ENCODE data around the gene BCL6B.
"Not testable (repeated sequence)": the region's sequence is repeated elsewhere in the genome, so short reads cannot be mapped to it uniquely, and the experiment has no call there.

Gene BCL6B

GRCh38 chr17:7029096-7029495 is 6.2 kb downstream of the BCL6B start:
- no peak for DNase-seq (ENCODE audit: low read depth)

GRCh38 chr17:7029659-7030058 is 6.8 kb downstream of the BCL6B start:
- DNase-seq (ENCODE audit: low read depth) = no peak

DNA sequence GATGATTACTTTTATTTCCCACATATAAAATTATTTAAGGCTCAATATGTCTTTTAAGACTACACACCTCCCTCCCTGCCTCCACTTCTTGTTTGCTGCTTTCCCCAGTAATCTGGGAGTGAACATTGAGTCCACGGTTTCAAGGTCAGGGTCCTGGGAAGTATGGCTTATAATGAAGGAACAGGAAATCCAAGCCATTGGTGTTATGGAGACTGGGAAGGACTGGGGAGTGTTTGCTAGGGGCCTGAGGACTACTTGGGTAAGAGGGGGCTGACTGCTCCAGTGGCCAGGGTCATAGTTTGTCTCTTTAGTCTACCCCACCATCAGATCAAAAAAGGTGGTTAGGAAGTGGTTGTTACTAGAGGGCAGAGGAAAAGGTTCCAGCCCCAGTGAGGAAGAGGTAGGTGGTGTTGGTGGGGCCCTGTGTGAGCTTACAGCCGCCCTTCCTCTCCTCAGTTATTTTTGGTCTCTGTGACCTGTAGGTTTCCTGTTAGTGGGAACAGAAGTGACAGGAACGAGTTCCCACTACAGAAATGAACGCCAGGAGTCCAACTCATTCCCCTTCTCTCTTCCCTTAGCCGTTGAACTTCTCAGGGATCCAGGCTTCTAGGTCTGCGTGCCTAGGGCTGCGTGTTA is 12.2 kb downstream of the BCL6B start:
- DNase-seq (ENCODE audit: low read depth) = no peak

DNA sequence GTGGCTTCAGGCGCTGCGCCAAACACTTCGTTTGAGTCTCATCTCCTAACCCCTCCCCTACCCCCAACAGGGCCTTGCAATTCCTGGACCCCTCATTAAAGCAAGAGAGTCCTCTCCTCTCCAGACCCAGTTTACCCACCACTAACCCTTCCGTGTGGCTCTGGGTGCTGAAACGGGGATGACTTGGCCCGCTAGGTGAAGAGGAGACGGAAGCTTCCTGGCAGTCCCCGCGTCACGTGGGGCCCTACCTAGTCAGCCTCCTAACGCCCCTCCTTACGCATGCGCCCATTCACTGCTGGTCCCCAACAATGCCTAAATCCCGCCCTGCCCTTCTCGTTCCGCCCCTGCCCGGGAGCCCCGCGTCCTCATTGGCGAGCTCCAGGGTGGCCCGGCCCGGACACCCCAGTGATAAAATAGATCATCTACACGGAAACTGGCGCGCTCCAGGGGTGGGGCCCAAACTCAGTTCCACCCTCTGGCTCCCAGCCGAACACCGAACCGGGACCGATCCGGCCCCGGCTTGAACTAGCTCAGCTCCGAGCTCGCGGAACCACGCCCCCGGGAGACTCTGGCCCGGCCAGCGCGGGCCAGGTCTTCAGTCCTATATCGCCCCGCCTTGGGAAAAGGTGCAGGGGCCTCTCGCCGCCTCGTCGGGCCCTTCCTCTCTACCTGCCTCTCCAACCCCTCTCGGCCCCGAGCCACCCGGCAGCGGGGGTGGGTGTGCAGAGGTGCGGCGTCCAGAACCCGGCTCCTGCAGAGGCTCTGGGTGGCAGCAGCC is 12.9 kb downstream of the BCL6B start, which contains the start of gene SLC16A13:
Gene SLC16A13, plus strand, starts transcription at position 425 of the 778 bp plus-strand sequence. CDS start 368 bp downstream, outside the sequence.
- DNase-seq (ENCODE audit: low read depth) = peak; percentile 97

DNA sequence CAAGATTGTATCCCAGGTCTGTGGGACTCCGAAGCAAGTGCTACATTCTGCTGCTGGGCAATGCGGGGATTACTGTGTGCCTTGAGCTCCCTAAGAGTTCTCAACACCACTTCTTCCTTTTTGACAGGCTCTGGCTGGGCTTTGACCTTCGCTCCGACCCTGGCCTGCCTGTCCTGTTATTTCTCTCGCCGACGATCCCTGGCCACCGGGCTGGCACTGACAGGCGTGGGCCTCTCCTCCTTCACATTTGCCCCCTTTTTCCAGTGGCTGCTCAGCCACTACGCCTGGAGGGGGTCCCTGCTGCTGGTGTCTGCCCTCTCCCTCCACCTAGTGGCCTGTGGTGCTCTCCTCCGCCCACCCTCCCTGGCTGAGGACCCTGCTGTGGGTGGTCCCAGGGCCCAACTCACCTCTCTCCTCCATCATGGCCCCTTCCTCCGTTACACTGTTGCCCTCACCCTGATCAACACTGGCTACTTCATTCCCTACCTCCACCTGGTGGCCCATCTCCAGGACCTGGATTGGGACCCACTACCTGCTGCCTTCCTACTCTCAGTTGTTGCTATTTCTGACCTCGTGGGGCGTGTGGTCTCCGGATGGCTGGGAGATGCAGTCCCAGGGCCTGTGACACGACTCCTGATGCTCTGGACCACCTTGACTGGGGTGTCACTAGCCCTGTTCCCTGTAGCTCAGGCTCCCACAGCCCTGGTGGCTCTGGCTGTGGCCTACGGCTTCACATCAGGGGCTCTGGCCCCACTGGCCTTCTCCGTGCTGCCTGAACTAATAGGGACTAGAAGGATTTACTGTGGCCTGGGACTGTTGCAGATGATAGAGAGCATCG is 15.4 kb downstream of the BCL6B start:
- DNase-seq (ENCODE audit: low read depth) = no peak

GRCh38 chr17:7039832-7040231 is 17.0 kb downstream of the BCL6B start:
- no peak for DNase-seq (ENCODE audit: low read depth)

- DNase-seq (ENCODE audit: low read depth) = peak; percentile 20
These were observed 19.0 kb downstream of the BCL6B start for GRCh38 chr17:7041607-7042500.

- no peak for DNase-seq (ENCODE audit: low read depth)
These were observed 19.8 kb downstream of the BCL6B start for GRCh38 chr17:7042501-7043181.

DNA sequence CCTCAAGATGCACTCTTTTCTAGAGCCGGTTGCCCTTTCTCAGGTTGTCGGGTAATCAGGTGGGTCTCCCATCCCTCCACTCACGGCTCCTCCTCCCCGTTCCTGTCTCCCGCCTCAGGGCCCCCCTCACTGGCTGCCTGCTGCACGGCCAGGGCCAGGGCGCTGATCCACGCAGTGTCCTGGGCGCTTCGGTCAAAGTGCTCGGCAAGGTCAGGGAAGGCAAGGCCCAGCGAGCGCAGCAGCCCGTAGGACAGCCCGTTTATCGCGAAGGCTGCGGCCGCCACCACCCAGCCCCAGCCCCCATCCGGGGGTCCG is 20.3 kb downstream of the BCL6B start:
- no peak for DNase-seq (ENCODE audit: low read depth)

DNA sequence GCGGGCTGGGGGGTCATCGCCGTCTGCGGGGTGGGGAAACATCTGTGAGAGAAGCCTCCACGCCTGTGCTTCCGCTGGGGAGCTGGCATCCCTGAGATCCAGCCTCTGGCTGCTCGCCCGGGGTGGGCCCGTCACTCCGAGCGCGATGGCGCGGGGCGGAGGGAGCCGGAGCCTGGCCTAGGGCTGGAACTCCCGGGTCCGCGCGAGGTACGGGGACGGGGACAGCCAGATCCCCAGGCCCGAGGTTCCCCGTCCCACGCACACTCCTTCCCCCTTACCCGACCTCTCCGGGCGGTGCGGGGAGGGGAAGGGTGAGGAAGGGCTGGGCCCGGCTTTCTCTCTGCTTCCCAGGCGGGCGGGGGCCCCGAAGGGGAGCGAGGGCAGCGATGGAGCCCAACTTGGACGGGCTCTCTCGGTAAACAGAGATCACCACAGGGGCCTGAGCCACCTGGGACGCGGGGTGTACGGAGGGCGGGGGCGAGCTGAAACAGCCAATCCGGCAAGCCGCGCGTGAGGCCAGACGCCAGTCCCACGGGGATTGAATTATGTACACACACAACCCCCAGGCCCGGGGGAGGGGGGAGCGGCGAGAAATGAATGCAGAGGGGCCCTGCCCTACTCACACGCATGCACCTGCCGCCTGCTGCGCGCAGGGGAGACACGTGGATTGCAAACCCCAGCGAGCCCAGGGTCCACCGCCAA is 20.8 kb downstream of the BCL6B start, which contains the start of gene SLC16A11:
Gene SLC16A11, minus strand, starts transcription at position 596 of the 702 bp plus-strand sequence. Its CDS starts 579 bp downstream, at position 17.
- DNase-seq (ENCODE audit: low read depth) = no peak

- DNase-seq (ENCODE audit: low read depth) = no peak
These were observed 22.8 kb downstream of the BCL6B start for GRCh38 chr17:7045492-7046126.

- DNase-seq (ENCODE audit: low read depth) = peak; percentile 31
These were observed 23.4 kb downstream of the BCL6B start for GRCh38 chr17:7046127-7046724.

GRCh38 chr17:7046725-7047397 is 24.0 kb downstream of the BCL6B start:
- DNase-seq (ENCODE audit: low read depth) = peak; percentile 58

DNA sequence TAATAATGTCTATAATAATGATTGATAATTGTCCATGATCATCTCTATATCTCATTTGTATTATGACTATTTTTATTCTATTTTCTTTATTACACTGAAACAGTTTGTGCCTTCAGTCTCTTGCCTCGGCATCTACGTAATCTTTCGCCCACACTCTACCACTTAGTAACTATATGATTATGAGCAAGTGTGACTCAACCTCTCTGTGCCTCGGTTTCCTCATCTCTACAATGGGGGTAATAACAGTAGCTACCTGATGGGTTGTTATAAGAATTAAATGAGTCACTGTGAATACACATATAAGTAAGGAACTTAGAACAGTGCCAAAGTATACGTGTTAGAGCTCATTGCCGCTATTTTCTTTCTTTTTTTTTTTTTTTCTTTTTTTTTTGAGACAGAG is 24.7 kb downstream of the BCL6B start:
- DNase-seq (ENCODE audit: low read depth) = no peak

GRCh38 chr17:7048968-7049367 is 26.1 kb downstream of the BCL6B start:
- no peak for DNase-seq (ENCODE audit: low read depth)

DNA sequence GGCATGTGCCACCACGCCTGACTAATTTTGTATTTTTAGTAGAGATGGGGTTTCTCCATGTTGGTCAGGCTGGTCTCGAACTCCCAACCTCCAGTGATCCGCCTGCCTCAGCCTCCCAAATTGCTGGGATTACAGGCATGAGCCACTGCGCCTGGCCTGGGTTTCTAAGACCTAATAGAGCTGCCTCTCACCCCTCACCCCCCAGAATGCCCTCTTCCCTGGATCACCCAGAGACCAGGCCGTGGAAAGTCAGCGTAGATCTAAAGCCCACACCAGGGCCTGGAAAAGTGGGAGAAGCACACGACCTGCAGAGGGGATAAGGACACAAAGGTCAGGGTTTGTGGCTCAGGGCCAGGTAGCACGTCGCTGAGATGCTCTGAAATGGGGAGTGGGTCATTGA is 27.7 kb downstream of the BCL6B start:
- not testable (repeated sequence) for DNase-seq (ENCODE audit: low read depth)

DNA sequence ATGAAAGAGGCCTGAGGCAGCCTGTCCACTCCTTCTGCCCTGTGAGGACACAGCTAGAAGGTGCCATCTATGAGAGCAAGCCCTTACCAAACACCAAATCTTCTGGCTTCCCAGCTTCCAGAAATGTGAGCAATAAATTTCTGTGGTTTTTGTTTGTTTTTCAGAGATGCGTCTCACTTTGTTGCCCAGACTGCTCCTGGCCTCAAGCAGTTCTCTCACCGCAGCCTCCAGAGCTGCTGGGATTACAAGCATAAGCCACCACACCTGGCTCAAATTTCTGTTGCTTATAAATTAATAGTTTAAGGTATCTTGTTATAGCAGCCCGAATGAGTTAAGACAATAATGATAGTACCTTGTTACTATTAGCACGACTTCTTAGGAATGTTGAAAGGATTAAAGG is 33.5 kb downstream of the BCL6B start:
- no peak for DNase-seq (ENCODE audit: low read depth)

DNA sequence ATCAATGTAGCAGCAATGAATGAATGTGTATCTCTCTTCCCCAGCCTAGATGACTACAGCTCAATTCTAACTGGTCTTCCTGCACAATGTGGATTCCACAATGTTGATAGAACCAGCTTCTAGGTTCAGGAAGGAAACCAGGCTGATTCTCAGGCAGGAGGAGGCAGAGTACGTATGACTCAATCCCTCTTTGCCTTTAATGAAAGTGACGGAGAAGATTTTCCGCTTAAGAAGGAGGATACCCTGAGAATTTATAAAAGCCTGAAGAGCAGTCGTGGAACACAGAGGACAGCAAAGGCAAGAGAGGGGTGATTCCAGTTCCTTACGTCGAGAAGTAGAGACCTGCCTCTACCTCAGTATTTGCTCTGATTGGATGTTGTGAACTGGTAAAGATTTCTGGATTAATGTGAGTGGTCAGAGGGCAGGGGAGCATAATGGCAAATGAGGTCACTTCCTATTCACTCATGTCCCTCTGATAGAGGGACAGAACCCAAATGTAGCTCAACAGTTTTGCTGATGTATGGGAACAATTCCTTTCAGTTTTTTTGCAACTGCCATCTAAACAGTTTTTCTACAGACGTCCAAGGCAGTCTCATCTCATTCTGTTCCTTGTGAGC is 36.1 kb downstream of the BCL6B start:
- DNase-seq (ENCODE audit: low read depth) = no peak

Measured in activated T-helper 1 cell treated with Interleukin-2 at 50 U/mL for 16 hours (primary cell).